Loucy (cell line): ENCODE measurements around the gene CPNE2.

Experiments
- H2AFZ ChIP-seq: fragments of 200-600 bp; sonication (generic); 2 replicates; pipeline ENCODE4 v1.6.0; 2016; ENCODE audit warnings: antibody characterized with exemption, mild to moderate bottlenecking, low read length, moderate library complexity
- H3F3A ChIP-seq: fragments of 200-600 bp; 2 replicates; pipeline ENCODE4 v1.6.0; 2016; ENCODE audit warnings: antibody characterized with exemption, low read depth, mild to moderate bottlenecking
- H3K27me3 ChIP-seq: fragments of 200-600 bp; sonication (generic); 2 replicates; pipeline ENCODE4 v1.6.1; 2014; ENCODE audit warnings: low read length, mild to moderate bottlenecking; ENCODE audit not compliant: insufficient read depth, poor library complexity, severe bottlenecking
- H3K36me3 ChIP-seq: fragments of 200-600 bp; sonication (generic); 2 replicates; pipeline ENCODE4 v1.6.1; 2016; ENCODE audit warnings: low read length; ENCODE audit not compliant: insufficient read depth
- H3K4me1 ChIP-seq: fragments of 200-600 bp; sonication (generic); 2 replicates; pipeline ENCODE4 v1.5.1; 2014; ENCODE audit warnings: low read length, mild to moderate bottlenecking; ENCODE audit not compliant: insufficient read depth, poor library complexity, severe bottlenecking
- H3K4me2 ChIP-seq: fragments of 200-600 bp; sonication (generic); 2 replicates; pipeline ENCODE4 v1.6.0; 2014; ENCODE audit warnings: antibody characterized with exemption, low read length, low read depth, mild to moderate bottlenecking; ENCODE audit not compliant: poor library complexity, severe bottlenecking
- H3K4me3 ChIP-seq: fragments of 200-600 bp; sonication (generic); 2 replicates; pipeline ENCODE4 v1.5.1; 2014; ENCODE audit warnings: low read length, mild to moderate bottlenecking, mixed read lengths; ENCODE audit not compliant: poor library complexity, severe bottlenecking
- H3K79me2 ChIP-seq: fragments of 200-600 bp; sonication (generic); 2 replicates; pipeline ENCODE4 v1.6.1; 2014; ENCODE audit warnings: low read length; ENCODE audit not compliant: insufficient read depth
- H3K9ac ChIP-seq: fragments of 200-600 bp; sonication (generic); 2 replicates; pipeline ENCODE4 v1.6.0; 2014; ENCODE audit warnings: mild to moderate bottlenecking, low read depth, low read length, moderate library complexity; ENCODE audit not compliant: poor library complexity, severe bottlenecking
- H3K9me2 ChIP-seq: fragments of 200-600 bp; sonication (generic); replicated peaks from 2 replicates; pipeline ENCODE4 v1.6.1; 2016; ENCODE audit warnings: low read depth, low read length, mixed read lengths
- H3K9me3 ChIP-seq: fragments of 200-600 bp; sonication (generic); 2 replicates; pipeline ENCODE4 v1.6.1; 2014; ENCODE audit warnings: mild to moderate bottlenecking, antibody characterized with exemption, low read length, low read depth; ENCODE audit not compliant: insufficient read depth
- H4K20me1 ChIP-seq: fragments of 200-600 bp; sonication (generic); 2 replicates; pipeline ENCODE4 v1.6.0; 2014; ENCODE audit warnings: antibody characterized with exemption, low read length, mild to moderate bottlenecking; ENCODE audit not compliant: insufficient read depth, poor library complexity, severe bottlenecking
- CTCF ChIP-seq: fragments of 200-600 bp; sonication (generic); conservative IDR thresholded peaks from 2 replicates; pipeline ENCODE4 v1.5.1; 2014; ENCODE audit warnings: mild to moderate bottlenecking, antibody characterized with exemption, low read length
- EZH2phosphoT487 ChIP-seq: fragments of 200-600 bp; IDR thresholded peaks from 2 replicates; pipeline ENCODE4 v1.6.1; 2018; ENCODE audit warnings: antibody characterized with exemption, mild to moderate bottlenecking, moderate library complexity, borderline replicate concordance

Gene CPNE2

GRCh38 chr16:57146040-57146647, 53.8 kb downstream of the CPNE2 start:
- H3F3A ChIP-seq, result peaks cover 12% of the 10 kb centered on the region
- H3K27me3 ChIP-seq, result no peaks in the 10 kb centered on the region

DNA sequence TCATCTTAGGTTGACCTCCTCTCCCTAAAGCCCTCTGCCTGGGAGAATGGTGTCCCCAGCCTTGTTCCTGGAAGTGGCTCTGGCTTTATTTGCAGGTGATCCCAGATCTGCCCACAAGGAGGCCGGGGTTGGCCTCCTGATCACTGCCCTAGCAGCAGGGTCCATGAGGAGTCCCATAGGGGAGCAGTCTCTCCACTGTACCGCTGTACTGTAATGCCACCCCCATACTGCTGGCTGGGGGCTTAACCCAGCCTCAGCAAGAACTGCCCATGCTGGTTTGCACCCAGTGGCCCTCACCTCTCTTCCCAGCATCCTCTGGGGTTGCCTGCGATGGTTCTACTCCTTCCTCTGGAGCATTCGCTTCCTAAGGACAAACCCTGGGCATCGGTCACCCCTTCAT, 54.4 kb downstream of the CPNE2 start:
- no peaks in the 10 kb centered on the region for H3K27me3 ChIP-seq
- no peaks in the 10 kb centered on the region for H4K20me1 ChIP-seq
- H3K9me3 ChIP-seq, result no peaks in the 10 kb centered on the region
- H3K36me3 ChIP-seq, result peaks cover 7% of the 10 kb centered on the region; the same call in 1 of the 2 replicates
- H3K9ac ChIP-seq, result peak overlapping the region; percentile 83
- H3K79me2 ChIP-seq, result peaks cover 23% of the 10 kb centered on the region; the same call in 1 of the 2 replicates
- peaks cover 86% of the 10 kb centered on the region for H3K4me1 ChIP-seq
- no peak overlapping the region for H2AFZ ChIP-seq
- peak overlapping the region; percentile 79 for H3K4me2 ChIP-seq
- no peaks in the 10 kb centered on the region for H3K9me2 ChIP-seq
- peaks cover 12% of the 10 kb centered on the region for H3F3A ChIP-seq
- peak overlapping the region; percentile 46 for H3K4me3 ChIP-seq
- peak; percentile 54 for TF ChIP-seq CTCF
- no peak for TF ChIP-seq EZH2phosphoT487

More at GRCh38 chr16:57146040-57146647, 53.8 kb downstream of the CPNE2 start:
- TF ChIP-seq EZH2phosphoT487 (no peak), CTCF (no peak)
- H2AFZ ChIP-seq, result no peak overlapping the region
- no peaks in the 10 kb centered on the region for H3K9me3 ChIP-seq
- peak overlapping the region; percentile 79 for H3K4me2 ChIP-seq
- peaks cover 86% of the 10 kb centered on the region for H3K4me1 ChIP-seq
- H3K9me2 ChIP-seq, result no peaks in the 10 kb centered on the region
- peak overlapping the region; percentile 46 for H3K4me3 ChIP-seq
- peaks cover 7% of the 10 kb centered on the region; the same call in 1 of the 2 replicates for H3K36me3 ChIP-seq
- peaks cover 23% of the 10 kb centered on the region; the same call in 1 of the 2 replicates for H3K79me2 ChIP-seq
- peak overlapping the region; percentile 83 for H3K9ac ChIP-seq
- H4K20me1 ChIP-seq, result no peaks in the 10 kb centered on the region

DNA sequence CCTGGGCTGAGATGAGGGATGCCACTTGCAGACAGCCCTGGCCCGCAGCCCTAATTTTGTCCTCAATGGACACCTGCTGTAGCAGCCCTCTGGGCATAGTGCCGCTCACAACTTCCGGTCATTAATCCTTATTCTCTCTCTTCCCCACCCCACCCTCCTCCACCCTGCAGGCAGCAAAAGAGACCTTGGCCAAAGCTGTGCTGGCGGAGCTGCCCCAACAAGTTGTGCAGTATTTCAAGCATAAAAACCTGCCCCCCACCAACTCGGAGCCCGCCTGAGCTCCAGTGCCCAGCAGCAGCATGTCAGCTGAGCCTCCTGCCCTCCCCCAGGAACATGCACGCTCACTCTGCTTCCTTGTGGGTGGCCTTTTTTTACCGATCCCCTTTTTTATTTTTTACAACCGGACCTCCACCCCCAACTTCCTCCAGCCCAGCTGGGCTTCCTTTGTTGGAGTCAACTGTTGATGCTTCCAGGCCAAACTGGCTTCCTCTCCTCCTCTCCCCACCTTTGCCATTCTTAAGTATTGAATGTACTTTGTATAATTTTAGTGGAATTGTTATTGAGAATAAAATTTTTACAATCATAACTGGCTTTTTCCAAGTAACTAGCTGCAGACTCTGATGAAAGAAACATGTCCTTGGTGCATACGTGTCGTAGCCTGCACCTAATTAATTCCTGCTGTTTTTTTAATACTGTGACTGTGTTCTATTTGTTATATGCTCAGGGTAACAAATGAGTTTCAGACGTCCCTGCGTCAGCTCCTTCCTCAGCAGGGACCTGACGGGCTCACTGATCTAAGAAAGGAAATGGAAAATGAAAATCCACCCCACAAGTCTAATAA, 55.2 kb downstream of the CPNE2 start:
- H3K27me3 ChIP-seq, result no peaks in the 10 kb centered on the region
- H3K36me3 ChIP-seq, result peaks cover 9% of the 10 kb centered on the region; the same call in 1 of the 2 replicates
- peaks cover 86% of the 10 kb centered on the region for H3K4me1 ChIP-seq
- peak overlapping the region; percentile 83 for H3K9ac ChIP-seq
- TF ChIP-seq CTCF (no peak), EZH2phosphoT487 (no peak)
- H3K4me2 ChIP-seq, result peak overlapping the region; percentile 79
- H3F3A ChIP-seq, result peaks cover 3% of the 10 kb centered on the region; the same call in 1 of the 2 replicates
- no peaks in the 10 kb centered on the region for H3K9me3 ChIP-seq
- H3K9me2 ChIP-seq, result no peaks in the 10 kb centered on the region
- no peak overlapping the region for H2AFZ ChIP-seq
- H4K20me1 ChIP-seq, result no peaks in the 10 kb centered on the region
- peaks cover 23% of the 10 kb centered on the region; the same call in 1 of the 2 replicates for H3K79me2 ChIP-seq
- H3K4me3 ChIP-seq, result peak overlapping the region; percentile 46
